NT2/D1 (cell line): ENCODE data around the gene ZNF664.
A peak's percentile ranks its signal among the peaks of the same experiment; 100 is the strongest.

Experiments used
- DNase-seq: peaks from one replicate; pipeline ENCODE4 v3.0.0-alpha.2; 2011; ENCODE audit warnings: low read depth, low spot score
- H3K27me3 ChIP-seq: 2 replicates; pipeline ENCODE4 v1.6.0; 2011; ENCODE audit warnings: mild to moderate bottlenecking; ENCODE audit not compliant: insufficient read length, insufficient read depth
- H3K36me3 ChIP-seq: 2 replicates; pipeline ENCODE4 v1.6.1; 2011; ENCODE audit warnings: mild to moderate bottlenecking, low read length, mixed read lengths; ENCODE audit not compliant: insufficient read depth, insufficient read length
- H3K4me1 ChIP-seq: 2 replicates; pipeline ENCODE4 v1.5.1; 2011; ENCODE audit not compliant: insufficient read depth, insufficient read length
- H3K4me3 ChIP-seq: 2 replicates; pipeline ENCODE4 v1.5.1; 2011; ENCODE audit warnings: low read depth; ENCODE audit not compliant: insufficient read length
- H3K9ac ChIP-seq: 2 replicates; pipeline ENCODE4 v1.6.0; 2011; ENCODE audit warnings: low read depth; ENCODE audit not compliant: insufficient read length
- H3K9me3 ChIP-seq: 2 replicates; pipeline ENCODE4 v1.5.1; 2011; ENCODE audit warnings: mild to moderate bottlenecking, low read length; ENCODE audit not compliant: insufficient read depth
- SUZ12 ChIP-seq: IDR thresholded peaks from 2 replicates; pipeline ENCODE4 v1.6.1; 2011; ENCODE audit not compliant: insufficient read length, insufficient read depth; ENCODE audit errors: extremely low read depth
- YY1 ChIP-seq: IDR thresholded peaks from 2 replicates; pipeline ENCODE4 v1.6.1; 2011; ENCODE audit not compliant: insufficient read length, insufficient read depth
- ZNF274 ChIP-seq: IDR thresholded peaks from 2 replicates; pipeline ENCODE4 v1.6.1; 2011; ENCODE audit warnings: mild to moderate bottlenecking, low read depth, low read length

Gene ZNF664

GRCh38 chr12:124026755-124027745 lies 54.0 kb downstream of the ZNF664 start:
- Histone ChIP-seq H3K9ac (no peak overlapping the region), H3K36me3 (no peaks in the 10 kb centered on the region), H3K4me1 (peaks cover 5% of the 10 kb centered on the region), H3K27me3 (no peaks in the 10 kb centered on the region), H3K4me3 (no peak overlapping the region), H3K9me3 (peaks cover 10% of the 10 kb centered on the region; the same call in 1 of the 2 replicates)
- TF ChIP-seq YY1 (no peak), SUZ12 (no peak), ZNF274 (no peak)
- no peak for DNase-seq

- H3K9ac ChIP-seq, result no peak overlapping the region
- DNase-seq, result no peak
These were observed 54.9 kb downstream of the ZNF664 start for GRCh38 chr12:124027753-124028554.

GRCh38 chr12:124028555-124028925 lies 55.5 kb downstream of the ZNF664 start:
- Histone ChIP-seq H3K9ac (no peak overlapping the region), H3K4me3 (no peak overlapping the region), H3K36me3 (no peaks in the 10 kb centered on the region), H3K27me3 (no peaks in the 10 kb centered on the region), H3K9me3 (peaks cover 10% of the 10 kb centered on the region; the same call in 1 of the 2 replicates), H3K4me1 (peaks cover 5% of the 10 kb centered on the region)
- no peak for DNase-seq
- TF ChIP-seq YY1 (no peak), SUZ12 (no peak), ZNF274 (no peak)

More at GRCh38 chr12:124027753-124028554, 54.9 kb downstream of the ZNF664 start:
- H3K27me3 ChIP-seq, result no peaks in the 10 kb centered on the region
- no peak overlapping the region for H3K4me3 ChIP-seq
- no peaks in the 10 kb centered on the region for H3K36me3 ChIP-seq
- TF ChIP-seq ZNF274 (no peak), SUZ12 (no peak), YY1 (no peak)
- H3K9me3 ChIP-seq, result peaks cover 10% of the 10 kb centered on the region; the same call in 1 of the 2 replicates
- H3K4me1 ChIP-seq, result peaks cover 5% of the 10 kb centered on the region

- Histone ChIP-seq H3K9ac (no peak overlapping the region), H3K4me1 (peaks cover 2% of the 10 kb centered on the region), H3K27me3 (no peaks in the 10 kb centered on the region), H3K36me3 (no peaks in the 10 kb centered on the region), H3K9me3 (peaks cover 10% of the 10 kb centered on the region; the same call in 1 of the 2 replicates), H3K4me3 (no peak overlapping the region)
- TF ChIP-seq ZNF274 (no peak), YY1 (no peak), SUZ12 (no peak)
- no peak for DNase-seq
These were observed 57.0 kb downstream of the ZNF664 start for GRCh38 chr12:124030008-124030407.

- H3K9ac ChIP-seq, result no peak overlapping the region
- H3K4me1 ChIP-seq, result peaks cover 2% of the 10 kb centered on the region
- TF ChIP-seq YY1 (no peak), SUZ12 (no peak), ZNF274 (no peak)
- H3K4me3 ChIP-seq, result no peak overlapping the region
- DNase-seq, result no peak
- no peaks in the 10 kb centered on the region for H3K27me3 ChIP-seq
- peaks cover 10% of the 10 kb centered on the region; the same call in 1 of the 2 replicates for H3K9me3 ChIP-seq
- no peaks in the 10 kb centered on the region for H3K36me3 ChIP-seq
These were observed 57.5 kb downstream of the ZNF664 start for GRCh38 chr12:124030510-124030909.

GRCh38 chr12:124031058-124031457 lies 58.0 kb downstream of the ZNF664 start:
- peaks cover 9% of the 10 kb centered on the region; the same call in 1 of the 2 replicates for H3K9me3 ChIP-seq
- no peaks in the 10 kb centered on the region for H3K27me3 ChIP-seq
- DNase-seq, result no peak
- H3K4me3 ChIP-seq, result no peak overlapping the region
- H3K4me1 ChIP-seq, result peaks cover 2% of the 10 kb centered on the region
- H3K9ac ChIP-seq, result no peak overlapping the region
- no peaks in the 10 kb centered on the region for H3K36me3 ChIP-seq
- TF ChIP-seq SUZ12 (no peak), YY1 (no peak), ZNF274 (no peak)

GRCh38 chr12:124032265-124032886 lies 59.4 kb downstream of the ZNF664 start:
- DNase-seq, result peak; percentile 39
- TF ChIP-seq YY1, result no peak
- no peak for TF ChIP-seq SUZ12
- no peak for TF ChIP-seq ZNF274

More at GRCh38 chr12:124032265-124032886, 59.4 kb downstream of the ZNF664 start:
- Histone ChIP-seq H3K9ac (no peak overlapping the region), H3K9me3 (no peaks in the 10 kb centered on the region), H3K36me3 (no peaks in the 10 kb centered on the region), H3K27me3 (no peaks in the 10 kb centered on the region), H3K4me1 (peaks cover 2% of the 10 kb centered on the region), H3K4me3 (no peak overlapping the region)
